ENCODE measurements around the gene PHKB. TPM values are rescaled to one million over a fixed set of nuclear protein-coding genes. Genes with fewer than 3 reads are reported as not detected.

Gene PHKB
- total and polyA plus RNA-seq, 4 experiments from 2014 or later, result 29.4 to 56.4 (median 41.6) TPM

DNA sequence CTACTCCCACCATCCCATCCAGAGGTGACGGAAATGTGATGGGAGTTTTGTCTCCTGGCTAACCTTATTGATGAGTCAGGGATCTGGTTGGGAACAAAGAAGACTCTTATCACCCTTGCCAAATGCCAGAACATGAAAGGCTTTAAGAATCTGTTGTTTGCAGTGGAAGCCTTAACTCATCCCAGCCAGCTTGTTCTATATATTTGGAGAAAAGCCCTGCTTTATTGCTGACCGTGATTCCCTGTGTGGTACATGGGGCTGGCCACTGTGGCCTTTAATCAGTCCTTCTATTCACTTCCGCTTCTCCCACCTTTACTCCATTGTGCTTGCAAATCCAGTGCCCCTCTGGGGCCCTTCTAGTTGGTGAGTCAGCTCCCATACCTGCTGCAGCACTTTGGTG, 156.6 kb downstream of the PHKB start:
- no peak overlapping the region for H3K4me3 Mint-ChIP-seq
- ChIA-PET POLR2A (ENCODE audit: partially characterized antibody) (no interaction called here), CTCF (ENCODE audit: partially characterized antibody) (no interaction called here)
- H3K27ac ChIP-seq (ENCODE audit: low read depth, low read length), result no peak overlapping the region
- peak overlapping the region in 1 of 7 donors; percentile 48 for H3K27ac Mint-ChIP-seq
- no peak overlapping the region for H3K4me3 ChIP-seq (ENCODE audit: low read length in 2 of 2)
- H3K4me1 ChIP-seq (ENCODE audit: insufficient read depth, low read length), result no peaks in the 10 kb centered on the region
- no peaks in the 10 kb centered on the region for H3K9me3 ChIP-seq (ENCODE audit: control insufficient read depth in 1 of 2, low read length in 2 of 2)
- H3K36me3 Mint-ChIP-seq, result peaks cover 27 to 31% of the 10 kb centered on the region in 2 donors
- no peaks in the 10 kb centered on the region for H3K27me3 Mint-ChIP-seq
- H3K4me1 Mint-ChIP-seq, result peaks cover 0 to 4% (median 2%) of the 10 kb centered on the region in 4 donors
- H3K36me3 ChIP-seq (ENCODE audit: insufficient read depth, low read length), result no peaks in the 10 kb centered on the region
- no peaks in the 10 kb centered on the region for H3K9me3 Mint-ChIP-seq
- no peak for DNase-seq
- no peaks in the 10 kb centered on the region for H3K27me3 ChIP-seq (ENCODE audit: insufficient read depth, low read length)
- intact Hi-C loops (cut with micrococcal nuclease), result no loop called here

DNA sequence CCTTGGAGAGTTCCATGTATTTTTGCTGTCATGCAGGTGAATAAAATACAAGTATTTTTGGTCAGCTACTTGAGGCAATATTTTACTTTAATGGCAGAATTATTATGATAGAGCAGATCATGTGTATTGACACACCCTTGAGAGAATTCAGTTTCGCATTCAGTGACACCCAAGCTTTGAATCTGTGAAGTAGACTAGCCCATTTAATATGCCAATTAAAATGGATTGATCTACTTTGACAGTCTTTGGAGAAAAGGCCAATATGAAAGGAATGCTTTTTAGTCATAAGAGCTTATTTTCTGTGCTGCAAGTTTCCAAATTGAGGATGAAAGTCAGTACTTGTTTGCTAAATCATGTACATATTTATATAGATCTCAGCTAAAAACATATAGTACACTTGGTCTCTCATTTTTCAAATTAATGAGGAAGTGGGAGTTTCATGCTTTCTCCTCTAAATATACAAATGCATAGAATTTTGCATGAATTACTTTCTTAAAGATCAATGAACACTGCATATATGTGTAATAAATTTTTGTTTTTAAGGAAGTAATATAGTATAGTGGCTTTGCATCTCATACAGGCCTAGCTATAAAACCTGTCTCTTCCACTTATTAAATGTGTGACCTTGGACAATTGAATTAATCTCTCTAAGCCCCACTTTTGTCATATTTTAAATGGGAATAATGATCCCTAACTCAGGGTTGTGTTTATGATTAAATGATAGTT, 161.5 kb downstream of the PHKB start:
- intact Hi-C loops (cut with micrococcal nuclease), result loop anchor here (10.0 kb wide), 1 partner anchor 48 kb away; no protein-coding TSS in a partner anchor
- ChIA-PET CTCF (ENCODE audit: partially characterized antibody) (interaction anchor here (0.7 kb wide), 1 partner anchor 115 kb away, joined by 3 read pairs; no protein-coding TSS in a partner anchor), POLR2A (ENCODE audit: partially characterized antibody) (no interaction called here)
- Mint-ChIP-seq H3K9me3 (peaks cover 0 to 2% (median 0%) of the 10 kb centered on the region in 8 donors), H3K4me1 (peaks cover 0 to 4% (median 0%) of the 10 kb centered on the region in 4 donors), H3K27ac (no peak overlapping the region), H3K27me3 (no peaks in the 10 kb centered on the region), H3K36me3 (peaks cover 21 to 36% of the 10 kb centered on the region in 2 donors), H3K4me3 (no peak overlapping the region)
- Histone ChIP-seq H3K27me3 (ENCODE audit: insufficient read depth, low read length) (no peaks in the 10 kb centered on the region), H3K27ac (ENCODE audit: low read depth, low read length) (no peak overlapping the region), H3K4me1 (ENCODE audit: insufficient read depth, low read length) (no peaks in the 10 kb centered on the region), H3K9me3 (ENCODE audit: control insufficient read depth in 1 of 2, low read length in 2 of 2) (no peaks in the 10 kb centered on the region), H3K36me3 (ENCODE audit: insufficient read depth, low read length) (no peaks in the 10 kb centered on the region), H3K4me3 (ENCODE audit: low read length in 2 of 2) (no peak overlapping the region)
- no peak for DNase-seq

DNA sequence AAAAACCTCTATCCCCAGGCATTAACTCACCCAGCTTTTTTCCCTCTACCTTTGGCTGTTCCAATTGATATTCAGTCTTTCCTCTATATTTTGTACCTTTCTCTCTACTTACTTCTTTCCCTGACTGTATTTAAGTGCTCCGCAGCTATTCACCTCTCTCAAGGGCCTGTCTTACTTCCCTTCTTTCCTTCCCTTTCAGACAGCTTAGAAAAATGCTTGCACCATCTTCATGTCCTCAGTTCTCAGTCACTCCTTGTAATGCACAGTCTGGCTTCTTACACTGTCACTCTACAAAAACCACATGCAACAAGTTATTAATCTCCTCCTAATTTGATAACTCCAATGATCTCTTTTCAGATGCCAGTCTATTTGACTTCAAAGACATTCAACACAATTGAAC, 163.4 kb downstream of the PHKB start:
- H3K4me3 Mint-ChIP-seq, result no peak overlapping the region
- intact Hi-C loops (cut with micrococcal nuclease), result loop anchor here (10.0 kb wide), 1 partner anchor 50 kb away; no protein-coding TSS in a partner anchor
- H3K36me3 Mint-ChIP-seq, result peaks cover 16 to 34% of the 10 kb centered on the region in 2 donors
- H3K4me3 ChIP-seq (ENCODE audit: low read length in 2 of 2), result no peak overlapping the region
- H3K4me1 Mint-ChIP-seq, result no peaks in the 10 kb centered on the region
- peaks cover 0 to 2% (median 0%) of the 10 kb centered on the region in 8 donors for H3K9me3 Mint-ChIP-seq
- no peaks in the 10 kb centered on the region for H3K36me3 ChIP-seq (ENCODE audit: insufficient read depth, low read length)
- H3K27me3 ChIP-seq (ENCODE audit: insufficient read depth, low read length), result no peaks in the 10 kb centered on the region
- H3K27ac Mint-ChIP-seq, result peak overlapping the region in 1 of 7 donors; percentile 19
- no peaks in the 10 kb centered on the region for H3K4me1 ChIP-seq (ENCODE audit: insufficient read depth, low read length)
- H3K27me3 Mint-ChIP-seq, result no peaks in the 10 kb centered on the region
- no peak for DNase-seq
- ChIA-PET CTCF (ENCODE audit: partially characterized antibody) (no interaction called here), POLR2A (ENCODE audit: partially characterized antibody) (no interaction called here)
- no peaks in the 10 kb centered on the region for H3K9me3 ChIP-seq (ENCODE audit: control insufficient read depth in 1 of 2, low read length in 2 of 2)
- no peak overlapping the region for H3K27ac ChIP-seq (ENCODE audit: low read depth, low read length)

DNA sequence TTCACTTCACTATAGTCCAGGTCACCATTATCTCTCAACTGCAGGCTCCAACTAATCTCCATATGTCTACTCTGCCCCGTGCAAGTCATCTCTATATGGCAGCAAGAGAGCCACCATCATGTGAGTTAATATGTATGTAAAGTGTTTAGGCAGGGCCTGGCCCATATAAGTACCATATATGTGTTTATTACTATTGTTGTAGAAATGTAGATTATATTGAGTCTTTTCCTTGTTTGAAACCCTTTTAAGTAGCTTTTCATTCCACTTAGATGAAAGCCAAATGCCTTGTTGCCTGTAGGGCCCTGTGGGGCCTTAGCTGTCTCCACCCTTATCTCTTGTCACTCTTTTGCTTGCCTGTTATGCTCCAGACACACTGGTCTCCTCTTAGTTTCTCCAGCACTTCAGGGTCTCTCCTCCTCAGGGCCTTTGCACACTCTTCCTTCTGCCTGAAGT, 164.0 kb downstream of the PHKB start:
- CTCF ChIA-PET (ENCODE audit: partially characterized antibody), result no interaction called here
- Mint-ChIP-seq H3K4me3 (no peak overlapping the region), H3K9me3 (peaks cover 0 to 4% (median 0%) of the 10 kb centered on the region in 8 donors), H3K4me1 (no peaks in the 10 kb centered on the region), H3K27ac (no peak overlapping the region), H3K36me3 (peaks cover 14 to 36% of the 10 kb centered on the region in 2 donors), H3K27me3 (no peaks in the 10 kb centered on the region)
- no peaks in the 10 kb centered on the region for H3K9me3 ChIP-seq (ENCODE audit: control insufficient read depth in 1 of 2, low read length in 2 of 2)
- H3K36me3 ChIP-seq (ENCODE audit: insufficient read depth, low read length), result no peaks in the 10 kb centered on the region
- intact Hi-C loops (cut with micrococcal nuclease), result loop anchor here (10.0 kb wide), 1 partner anchor 50 kb away; no protein-coding TSS in a partner anchor
- no peaks in the 10 kb centered on the region for H3K4me1 ChIP-seq (ENCODE audit: insufficient read depth, low read length)
- no peak for DNase-seq
- H3K4me3 ChIP-seq (ENCODE audit: low read length in 2 of 2), result no peak overlapping the region
- H3K27ac ChIP-seq (ENCODE audit: low read depth, low read length), result no peak overlapping the region
- no peaks in the 10 kb centered on the region for H3K27me3 ChIP-seq (ENCODE audit: insufficient read depth, low read length)
- POLR2A ChIA-PET (ENCODE audit: partially characterized antibody), result no interaction called here

DNA sequence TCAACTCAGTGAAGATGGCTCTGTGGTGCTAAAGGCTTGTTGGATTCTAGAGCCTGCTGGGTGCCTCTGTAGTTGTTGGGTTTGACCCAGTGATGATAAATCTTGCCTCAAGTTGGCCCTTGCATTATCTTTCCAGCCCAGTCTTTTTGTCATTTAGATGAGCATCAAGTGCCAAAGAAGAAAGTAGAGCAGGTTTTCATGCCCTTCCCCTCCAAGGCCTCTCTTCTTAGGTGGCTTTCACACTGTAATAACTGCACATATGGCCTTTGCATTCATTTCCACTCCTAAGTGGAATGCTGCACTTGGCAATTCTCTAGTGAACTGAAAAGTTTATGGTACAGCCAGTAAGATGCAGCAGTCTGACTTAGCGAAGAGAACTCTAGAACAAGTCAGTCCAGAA, 165.1 kb downstream of the PHKB start:
- H3K9me3 Mint-ChIP-seq, result peaks cover 0 to 7% (median 0%) of the 10 kb centered on the region in 8 donors
- POLR2A ChIA-PET (ENCODE audit: partially characterized antibody), result no interaction called here
- no peaks in the 10 kb centered on the region for H3K9me3 ChIP-seq (ENCODE audit: control insufficient read depth in 1 of 2, low read length in 2 of 2)

DNA sequence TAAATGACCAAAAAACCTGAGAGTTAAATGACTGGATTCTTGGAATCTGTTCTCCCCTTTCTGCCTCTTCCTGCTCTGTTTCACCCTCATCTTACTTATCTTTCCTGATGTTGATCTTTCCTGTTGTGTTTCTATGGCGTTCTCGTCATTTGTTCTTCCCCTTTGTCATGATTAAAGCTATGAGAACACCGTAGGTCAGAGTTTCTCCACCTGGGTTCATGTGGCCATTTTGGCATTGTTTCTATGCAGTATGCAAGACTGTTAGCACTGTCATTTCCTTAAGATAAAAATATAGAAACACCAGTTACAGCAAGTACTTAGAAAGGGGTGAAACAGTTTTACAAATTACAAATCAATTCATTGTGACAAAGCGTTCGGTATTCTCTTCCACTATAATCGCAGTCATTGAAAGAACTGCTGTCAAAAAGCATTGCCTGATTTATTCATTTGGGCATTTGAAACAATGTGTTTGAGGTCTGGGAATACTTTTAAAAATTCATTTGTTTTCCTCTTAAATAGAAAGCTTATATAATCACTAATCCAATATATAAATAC, 166.0 kb downstream of the PHKB start:
- H3K27me3 Mint-ChIP-seq, result no peaks in the 10 kb centered on the region
- CTCF ChIA-PET (ENCODE audit: partially characterized antibody), result no interaction called here
- Histone ChIP-seq H3K36me3 (ENCODE audit: insufficient read depth, low read length) (no peaks in the 10 kb centered on the region), H3K27me3 (ENCODE audit: insufficient read depth, low read length) (no peaks in the 10 kb centered on the region), H3K27ac (ENCODE audit: low read depth, low read length) (no peak overlapping the region), H3K4me1 (ENCODE audit: insufficient read depth, low read length) (no peaks in the 10 kb centered on the region), H3K4me3 (ENCODE audit: low read length in 2 of 2) (no peak overlapping the region), H3K9me3 (ENCODE audit: control insufficient read depth in 1 of 2, low read length in 2 of 2) (no peaks in the 10 kb centered on the region)
- intact Hi-C loops (cut with micrococcal nuclease), result loop anchor here (10.0 kb wide), 1 partner anchor 52 kb away; no protein-coding TSS in a partner anchor
- peaks cover 23 to 48% of the 10 kb centered on the region in 2 donors for H3K36me3 Mint-ChIP-seq
- H3K27ac Mint-ChIP-seq, result no peak overlapping the region
- H3K4me1 Mint-ChIP-seq, result peaks cover 0 to 3% (median 0%) of the 10 kb centered on the region in 4 donors
- no peak overlapping the region for H3K4me3 Mint-ChIP-seq
- H3K9me3 Mint-ChIP-seq, result peaks cover 0 to 10% (median 0%) of the 10 kb centered on the region in 8 donors
- POLR2A ChIA-PET (ENCODE audit: partially characterized antibody), result no interaction called here
- no peak for DNase-seq

More for the DNA sequence above, 165.1 kb downstream of the PHKB start:
- Mint-ChIP-seq H3K27ac (no peak overlapping the region), H3K36me3 (peaks cover 18 to 39% of the 10 kb centered on the region in 2 donors), H3K27me3 (no peaks in the 10 kb centered on the region), H3K4me3 (no peak overlapping the region), H3K4me1 (no peaks in the 10 kb centered on the region)
- Histone ChIP-seq H3K4me1 (ENCODE audit: insufficient read depth, low read length) (no peaks in the 10 kb centered on the region), H3K27ac (ENCODE audit: low read depth, low read length) (no peak overlapping the region), H3K27me3 (ENCODE audit: insufficient read depth, low read length) (no peaks in the 10 kb centered on the region), H3K36me3 (ENCODE audit: insufficient read depth, low read length) (no peaks in the 10 kb centered on the region), H3K4me3 (ENCODE audit: low read length in 2 of 2) (no peak overlapping the region)
- no peak for DNase-seq
- intact Hi-C loops (cut with micrococcal nuclease), result loop anchor here (10.0 kb wide), 1 partner anchor 51 kb away; no protein-coding TSS in a partner anchor
- CTCF ChIA-PET (ENCODE audit: partially characterized antibody), result no interaction called here

DNA sequence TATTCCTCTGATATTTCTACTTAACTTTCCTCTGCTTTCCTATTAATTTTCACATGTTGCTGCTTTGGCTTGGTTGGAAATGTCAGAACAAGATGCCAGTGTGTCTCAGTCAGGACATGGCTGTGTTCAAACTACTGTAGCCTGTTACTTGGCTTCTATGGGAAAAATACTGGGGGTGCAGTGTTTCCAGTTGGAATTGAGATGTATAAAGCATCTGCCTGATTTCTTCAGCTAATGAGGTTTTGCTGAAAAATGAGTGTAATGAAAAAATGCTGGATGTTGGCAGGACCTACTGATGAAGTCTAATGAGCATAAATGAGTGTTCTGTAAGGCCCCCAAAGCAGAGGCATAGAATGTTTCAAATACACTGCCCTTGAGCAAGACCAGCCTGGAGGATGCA, 166.6 kb downstream of the PHKB start:
- H3K4me3 Mint-ChIP-seq, result no peak overlapping the region
- H3K4me1 ChIP-seq (ENCODE audit: insufficient read depth, low read length), result no peaks in the 10 kb centered on the region
- H3K4me3 ChIP-seq (ENCODE audit: low read length in 2 of 2), result no peak overlapping the region
- no peak overlapping the region for H3K27ac Mint-ChIP-seq
- H3K4me1 Mint-ChIP-seq, result peaks cover 0 to 3% (median 0%) of the 10 kb centered on the region in 4 donors
- H3K36me3 ChIP-seq (ENCODE audit: insufficient read depth, low read length), result no peaks in the 10 kb centered on the region
- no peak overlapping the region for H3K27ac ChIP-seq (ENCODE audit: low read depth, low read length)
- CTCF ChIA-PET (ENCODE audit: partially characterized antibody), result no interaction called here
- intact Hi-C loops (cut with micrococcal nuclease), result loop anchor here (10.0 kb wide), 1 partner anchor 53 kb away; no protein-coding TSS in a partner anchor
- peaks cover 23 to 48% of the 10 kb centered on the region in 2 donors for H3K36me3 Mint-ChIP-seq
- no peak for DNase-seq
- no peaks in the 10 kb centered on the region for H3K27me3 ChIP-seq (ENCODE audit: insufficient read depth, low read length)
- H3K27me3 Mint-ChIP-seq, result no peaks in the 10 kb centered on the region
- H3K9me3 ChIP-seq (ENCODE audit: control insufficient read depth in 1 of 2, low read length in 2 of 2), result no peaks in the 10 kb centered on the region
- H3K9me3 Mint-ChIP-seq, result peaks cover 0 to 10% (median 0%) of the 10 kb centered on the region in 8 donors
- POLR2A ChIA-PET (ENCODE audit: partially characterized antibody), result no interaction called here
